GM18520 (cell line): ENCODE measurements around the gene ATXN7L1.

Experiments used
- ATAC-seq: cut with Tn5 transposase; IDR thresholded peaks from one replicate; pipeline ENCODE4 v1.9.1; 2021; ENCODE audit not compliant: unreplicated experiment

Gene ATXN7L1

GRCh38 chr7:105591522-105591921 is 284.9 kb downstream of the ATXN7L1 start:
- no peak for ATAC-seq

GRCh38 chr7:105590793-105591192 is 285.6 kb downstream of the ATXN7L1 start:
- no peak for ATAC-seq

GRCh38 chr7:105589356-105590077 is 286.9 kb downstream of the ATXN7L1 start:
- ATAC-seq: peak; percentile 69

- no peak for ATAC-seq
Measured at GRCh38 chr7:105587909-105588635, 288.3 kb downstream of the ATXN7L1 start.

- ATAC-seq: peak; percentile 34
Measured at GRCh38 chr7:105585850-105586500, 290.4 kb downstream of the ATXN7L1 start.

- ATAC-seq: no peak
Measured at GRCh38 chr7:105584165-105584564, 292.2 kb downstream of the ATXN7L1 start.

GRCh38 chr7:105583061-105583460 is 293.3 kb downstream of the ATXN7L1 start:
- ATAC-seq: no peak

- ATAC-seq: peak; percentile 60
Measured at GRCh38 chr7:105581066-105581811, 295.2 kb downstream of the ATXN7L1 start, which contains the start of gene EFCAB10. EFCAB10 (minus strand) TSS chr7:105581493; CDS start chr7:105581463, 30 bp downstream.

- no peak for ATAC-seq
Measured at GRCh38 chr7:105580022-105580740, 296.2 kb downstream of the ATXN7L1 start.

GRCh38 chr7:105578496-105578895 is 297.9 kb downstream of the ATXN7L1 start:
- ATAC-seq: no peak

GRCh38 chr7:105577251-105577650 is 299.1 kb downstream of the ATXN7L1 start:
- no peak for ATAC-seq

GRCh38 chr7:105571891-105572290 is 304.5 kb downstream of the ATXN7L1 start:
- ATAC-seq: no peak

- no peak for ATAC-seq
Measured at GRCh38 chr7:105567821-105568220, 308.6 kb downstream of the ATXN7L1 start.

- no peak for ATAC-seq
Measured at GRCh38 chr7:105567024-105567423, 309.4 kb downstream of the ATXN7L1 start.

- ATAC-seq: no peak
Measured at GRCh38 chr7:105565190-105565589, 311.2 kb downstream of the ATXN7L1 start.

- ATAC-seq: no peak
Measured at GRCh38 chr7:105559926-105560325, 316.5 kb downstream of the ATXN7L1 start.
